ENCODE results near the gene UPK3A. TPM values are rescaled to one million over a fixed set of nuclear protein-coding genes. Genes with fewer than 3 reads are reported as not detected.

UPK3A gene
- total RNA-seq, 1 experiment from 2014 or later = 2.0 TPM

DNA sequence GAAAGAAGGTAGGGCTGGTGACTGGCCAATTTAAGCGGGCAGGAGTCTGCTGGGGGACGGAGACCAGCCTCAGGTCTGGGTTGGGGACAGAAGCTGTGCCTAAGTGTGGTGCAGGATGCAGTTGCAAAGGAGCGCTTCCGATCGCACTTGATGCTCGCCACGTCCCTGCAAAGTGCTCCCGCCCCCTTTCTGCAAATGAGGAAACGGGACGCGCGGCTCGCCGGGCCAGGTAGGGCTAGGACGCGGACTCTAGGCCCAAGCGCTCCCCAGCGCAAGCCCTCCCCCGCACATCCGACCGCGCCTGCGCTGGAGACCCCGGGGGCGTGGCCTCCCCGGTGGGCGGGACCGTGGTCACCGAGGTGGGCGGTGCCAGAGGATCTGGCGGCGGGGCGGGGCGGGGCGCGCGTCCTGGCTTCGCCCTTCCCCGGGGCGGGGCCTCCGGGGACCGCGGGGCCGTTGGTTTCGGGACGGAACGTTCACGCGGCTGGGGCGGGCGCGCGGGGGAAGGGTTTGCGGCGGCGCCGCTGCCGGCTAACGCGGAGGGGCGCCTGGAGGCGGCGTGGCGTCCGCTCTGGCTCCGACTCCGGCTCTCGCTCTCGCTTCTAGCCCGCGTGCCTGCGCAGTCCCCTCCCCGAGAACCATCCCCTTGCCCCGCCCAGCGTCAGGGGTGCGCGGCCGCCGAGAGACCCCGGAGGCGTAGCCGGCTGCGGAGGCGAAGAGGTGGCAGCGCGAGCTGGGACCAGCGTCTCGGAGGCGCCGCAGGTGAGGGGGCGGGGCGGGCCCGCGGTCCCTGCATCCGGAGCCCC, 24.9 kb downstream of the UPK3A start, which contains the start of gene FAM118A:
TSS of gene FAM118A (plus strand) at position 513 of the 806 bp plus-strand sequence. CDS start 12,446 bp downstream, outside the sequence.
- peak within 1 kb of the TSS; percentile 81 for H3K4me3 Mint-ChIP-seq (ENCODE audit: unreplicated experiment)
- H3K27me3 ChIP-seq (replicated peaks; ENCODE audit: control insufficient read depth, insufficient read depth, low read length) = no peaks in the 10 kb centered on the region
- intact Hi-C loops (cut with micrococcal nuclease; ENCODE audit: unreplicated experiment) = loop anchor here (1.0 kb wide), 1 partner anchor 36 kb away; no protein-coding TSS in a partner anchor
- 0 out of 2 replicates have a peak, but pooled peaks cover 1% of the 10 kb centered on the region for H3K36me3 ChIP-seq (ENCODE audit: control insufficient read depth, insufficient read depth, low read length)
- no peaks in the 10 kb centered on the region for H3K9me3 ChIP-seq
- H3K4me3 ChIP-seq (ENCODE audit: low read depth, low read length) = peak within 1 kb of the TSS; percentile 73
- H3K4me1 ChIP-seq = peaks cover 68% of the 10 kb centered on the region
- peak; percentile 95 to 98 for DNase-seq
- H3K4me1 Mint-ChIP-seq (ENCODE audit: low read depth, unreplicated experiment) = peaks cover 61% of the 10 kb centered on the region
- TF ChIP-seq, protein P1, sequence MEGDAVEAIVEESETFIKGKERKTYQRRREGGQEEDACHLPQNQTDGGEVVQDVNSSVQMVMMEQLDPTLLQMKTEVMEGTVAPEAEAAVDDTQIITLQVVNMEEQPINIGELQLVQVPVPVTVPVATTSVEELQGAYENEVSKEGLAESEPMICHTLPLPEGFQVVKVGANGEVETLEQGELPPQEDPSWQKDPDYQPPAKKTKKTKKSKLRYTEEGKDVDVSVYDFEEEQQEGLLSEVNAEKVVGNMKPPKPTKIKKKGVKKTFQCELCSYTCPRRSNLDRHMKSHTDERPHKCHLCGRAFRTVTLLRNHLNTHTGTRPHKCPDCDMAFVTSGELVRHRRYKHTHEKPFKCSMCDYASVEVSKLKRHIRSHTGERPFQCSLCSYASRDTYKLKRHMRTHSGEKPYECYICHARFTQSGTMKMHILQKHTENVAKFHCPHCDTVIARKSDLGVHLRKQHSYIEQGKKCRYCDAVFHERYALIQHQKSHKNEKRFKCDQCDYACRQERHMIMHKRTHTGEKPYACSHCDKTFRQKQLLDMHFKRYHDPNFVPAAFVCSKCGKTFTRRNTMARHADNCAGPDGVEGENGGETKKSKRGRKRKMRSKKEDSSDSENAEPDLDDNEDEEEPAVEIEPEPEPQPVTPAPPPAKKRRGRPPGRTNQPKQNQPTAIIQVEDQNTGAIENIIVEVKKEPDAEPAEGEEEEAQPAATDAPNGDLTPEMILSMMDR (IDR thresholded peaks at IDR 0.05; ENCODE audit: insufficient read depth in 1 of 2, low read depth in 1 of 2, low read length in 1 of 2, severe bottlenecking in 1 of 2, unreplicated experiment in 1 of 2) = no peak
- H3K9me3 Mint-ChIP-seq (ENCODE audit: unreplicated experiment) = no peaks in the 10 kb centered on the region
- H3K27me3 Mint-ChIP-seq (ENCODE audit: insufficient read depth, unreplicated experiment) = no peaks in the 10 kb centered on the region
- ChIA-PET CTCF (no interaction called here), POLR2A (interaction anchor here (0.6 to 1.1 kb wide), 2 partner anchors 36 to 146 kb away, joined by 3 to 5 read pairs; partner anchors contain the start of gene NUP50)
- peaks cover 28% of the 10 kb centered on the region for H3K36me3 Mint-ChIP-seq (ENCODE audit: insufficient read depth, unreplicated experiment)
- no TSS peak for BruUV-seq (replicated peaks)
- peak within 1 kb of the TSS; percentile 90 for H3K27ac Mint-ChIP-seq (ENCODE audit: unreplicated experiment)

DNA sequence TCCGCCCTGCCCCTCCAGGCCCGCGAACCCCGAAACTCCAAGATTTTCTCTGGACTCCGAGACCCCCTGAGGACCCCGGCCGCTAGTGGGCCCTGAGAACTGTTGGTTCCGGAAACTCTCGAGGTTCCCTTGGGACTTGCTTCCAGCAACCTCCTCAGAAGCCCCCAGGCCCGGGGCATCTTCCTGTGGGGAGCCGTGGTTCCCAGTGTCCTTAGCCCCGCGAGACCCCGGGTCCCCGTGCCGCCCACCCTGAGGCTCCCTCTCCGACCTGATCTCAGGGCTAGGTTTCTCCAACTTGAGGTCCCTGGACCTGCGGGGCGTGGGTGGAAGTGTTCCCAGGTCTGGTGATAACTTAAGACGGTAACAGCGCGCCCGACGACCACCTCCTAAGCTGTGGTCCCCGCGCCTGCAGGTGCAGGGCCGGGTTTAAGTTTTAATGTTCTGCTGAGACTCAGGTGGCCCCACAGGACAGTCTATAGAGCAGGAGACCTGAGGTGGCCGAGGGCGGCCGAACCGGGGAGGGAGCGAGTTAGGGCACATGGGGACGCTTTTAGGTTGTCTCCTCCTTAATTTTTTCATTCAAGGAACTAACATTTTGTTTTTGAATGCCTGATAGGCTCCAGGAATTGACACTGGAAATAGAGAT, 25.7 kb downstream of the UPK3A start:
- BruUV-seq (replicated peaks) = no TSS peak
- Histone ChIP-seq H3K36me3 (ENCODE audit: control insufficient read depth, insufficient read depth, low read length) (0 out of 2 replicates have a peak, but pooled peaks cover 1% of the 10 kb centered on the region), H3K4me3 (ENCODE audit: low read depth, low read length) (peak overlapping the region; percentile 73), H3K9me3 (no peaks in the 10 kb centered on the region), H3K4me1 (peaks cover 69% of the 10 kb centered on the region), H3K27me3 (replicated peaks; ENCODE audit: control insufficient read depth, insufficient read depth, low read length) (no peaks in the 10 kb centered on the region)
- no peaks in the 10 kb centered on the region for H3K27me3 Mint-ChIP-seq (ENCODE audit: insufficient read depth, unreplicated experiment)
- intact Hi-C loops (cut with micrococcal nuclease; ENCODE audit: unreplicated experiment) = no loop called here
- ChIA-PET CTCF (no interaction called here), POLR2A (interaction anchor here (0.6 kb wide), 1 partner anchor 146 kb away, joined by 5 read pairs; the partner anchor contains the start of gene NUP50)
- no peaks in the 10 kb centered on the region for H3K9me3 Mint-ChIP-seq (ENCODE audit: unreplicated experiment)
- TF ChIP-seq, protein P1 (IDR thresholded peaks at IDR 0.05; ENCODE audit: insufficient read depth in 1 of 2, low read depth in 1 of 2, low read length in 1 of 2, severe bottlenecking in 1 of 2, unreplicated experiment in 1 of 2) = no peak
- H3K4me3 Mint-ChIP-seq (ENCODE audit: unreplicated experiment) = peak overlapping the region; percentile 81
- H3K4me1 Mint-ChIP-seq (ENCODE audit: low read depth, unreplicated experiment) = peaks cover 59% of the 10 kb centered on the region
- peak overlapping the region; percentile 90 for H3K27ac Mint-ChIP-seq (ENCODE audit: unreplicated experiment)
- DNase-seq = no peak
- peaks cover 30% of the 10 kb centered on the region for H3K36me3 Mint-ChIP-seq (ENCODE audit: insufficient read depth, unreplicated experiment)

DNA sequence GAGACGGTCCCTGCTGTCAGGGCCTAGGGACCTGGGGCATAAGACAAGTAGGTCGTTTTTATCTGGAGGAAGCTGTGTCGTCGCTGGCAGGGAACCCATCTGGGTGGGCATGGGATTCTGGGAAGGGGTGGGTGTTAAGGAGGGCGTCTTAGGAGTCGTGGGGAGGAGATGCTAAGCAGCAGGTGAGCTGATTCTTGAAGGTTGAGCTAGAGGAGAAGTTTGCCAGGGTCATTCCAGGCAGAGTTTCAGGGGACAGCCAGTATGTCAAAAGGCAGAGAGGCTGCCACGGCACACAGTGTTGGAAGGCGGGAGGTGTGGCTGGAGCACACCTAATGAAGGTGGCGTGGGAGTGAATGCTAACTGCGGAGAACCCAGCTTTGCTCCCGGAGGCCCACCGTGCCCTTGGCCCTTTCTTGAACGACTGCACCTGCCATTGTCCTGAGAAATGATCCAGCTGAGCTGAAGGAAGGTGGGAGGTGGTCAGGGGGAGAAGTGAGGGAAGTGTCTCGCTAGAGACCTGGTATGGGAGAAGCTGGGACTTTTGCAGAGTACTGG, 26.3 kb downstream of the UPK3A start:
- Mint-ChIP-seq H3K27me3 (ENCODE audit: insufficient read depth, unreplicated experiment) (no peaks in the 10 kb centered on the region), H3K4me3 (ENCODE audit: unreplicated experiment) (peak overlapping the region; percentile 81), H3K9me3 (ENCODE audit: unreplicated experiment) (no peaks in the 10 kb centered on the region), H3K4me1 (ENCODE audit: low read depth, unreplicated experiment) (peaks cover 53% of the 10 kb centered on the region), H3K27ac (ENCODE audit: unreplicated experiment) (peak overlapping the region; percentile 90), H3K36me3 (ENCODE audit: insufficient read depth, unreplicated experiment) (peaks cover 36% of the 10 kb centered on the region)
- TF ChIP-seq, protein P1 (IDR thresholded peaks at IDR 0.05; ENCODE audit: insufficient read depth in 1 of 2, low read depth in 1 of 2, low read length in 1 of 2, severe bottlenecking in 1 of 2, unreplicated experiment in 1 of 2) = no peak
- 0 out of 2 replicates have a peak, but pooled peaks cover 1% of the 10 kb centered on the region for H3K36me3 ChIP-seq (ENCODE audit: control insufficient read depth, insufficient read depth, low read length)
- CTCF ChIA-PET = no interaction called here
- TSS peak; percentile 23 for BruUV-seq (replicated peaks)
- POLR2A ChIA-PET = interaction anchor here (0.6 kb wide), 1 partner anchor 132 kb away, joined by 6 read pairs; no protein-coding TSS in a partner anchor
- H3K9me3 ChIP-seq = no peaks in the 10 kb centered on the region
- H3K27me3 ChIP-seq (replicated peaks; ENCODE audit: control insufficient read depth, insufficient read depth, low read length) = no peaks in the 10 kb centered on the region
- peaks cover 68% of the 10 kb centered on the region for H3K4me1 ChIP-seq
- H3K4me3 ChIP-seq (ENCODE audit: low read depth, low read length) = peak overlapping the region; percentile 73
- intact Hi-C loops (cut with micrococcal nuclease; ENCODE audit: unreplicated experiment) = no loop called here
- DNase-seq = no peak

Measured in Caco-2 (cell line).